WTC11 (cell line): Measurements from ENCODE around the gene SMO.

Experiments used
- ATF6 ChIP-seq: sonication (generic); formaldehyde crosslinking; IDR thresholded peaks from 2 replicates; pipeline ENCODE4 v1.8.1; 2023; ENCODE audit warnings: mild to moderate bottlenecking, missing genetic modification reagents
- CREM ChIP-seq: sonication (generic); formaldehyde crosslinking; IDR thresholded peaks from 2 replicates; pipeline ENCODE4 v1.8.1; 2022; ENCODE audit warnings: mild to moderate bottlenecking, missing genetic modification reagents, moderate library complexity
- CTCF ChIP-seq: fragments of 200-600 bp; IDR thresholded peaks from 2 replicates; pipeline ENCODE4 v1.8.0; 2022; ENCODE audit warnings: antibody characterized with exemption
- TP53 ChIP-seq: sonication (generic); formaldehyde crosslinking; IDR thresholded peaks from 2 replicates; pipeline ENCODE4 v1.8.1; 2023; ENCODE audit warnings: mild to moderate bottlenecking, missing genetic modification reagents
- USF2 ChIP-seq: sonication (generic); formaldehyde crosslinking; IDR thresholded peaks from 2 replicates; pipeline ENCODE4 v1.8.1; 2023; ENCODE audit warnings: mild to moderate bottlenecking, missing genetic modification reagents, moderate library complexity
- TF ChIP-seq, protein P1 (sequence below): sonication (generic); formaldehyde crosslinking; IDR thresholded peaks from 2 replicates; pipeline ENCODE4 v1.8.1; 2022; ENCODE audit warnings: low read depth, missing genetic modification reagents, borderline replicate concordance
- TF ChIP-seq, protein P2 (sequence below): sonication (generic); formaldehyde crosslinking; IDR thresholded peaks from 2 replicates; pipeline ENCODE4 v1.8.1; 2022; ENCODE audit warnings: missing genetic modification reagents, borderline replicate concordance

DNA sequence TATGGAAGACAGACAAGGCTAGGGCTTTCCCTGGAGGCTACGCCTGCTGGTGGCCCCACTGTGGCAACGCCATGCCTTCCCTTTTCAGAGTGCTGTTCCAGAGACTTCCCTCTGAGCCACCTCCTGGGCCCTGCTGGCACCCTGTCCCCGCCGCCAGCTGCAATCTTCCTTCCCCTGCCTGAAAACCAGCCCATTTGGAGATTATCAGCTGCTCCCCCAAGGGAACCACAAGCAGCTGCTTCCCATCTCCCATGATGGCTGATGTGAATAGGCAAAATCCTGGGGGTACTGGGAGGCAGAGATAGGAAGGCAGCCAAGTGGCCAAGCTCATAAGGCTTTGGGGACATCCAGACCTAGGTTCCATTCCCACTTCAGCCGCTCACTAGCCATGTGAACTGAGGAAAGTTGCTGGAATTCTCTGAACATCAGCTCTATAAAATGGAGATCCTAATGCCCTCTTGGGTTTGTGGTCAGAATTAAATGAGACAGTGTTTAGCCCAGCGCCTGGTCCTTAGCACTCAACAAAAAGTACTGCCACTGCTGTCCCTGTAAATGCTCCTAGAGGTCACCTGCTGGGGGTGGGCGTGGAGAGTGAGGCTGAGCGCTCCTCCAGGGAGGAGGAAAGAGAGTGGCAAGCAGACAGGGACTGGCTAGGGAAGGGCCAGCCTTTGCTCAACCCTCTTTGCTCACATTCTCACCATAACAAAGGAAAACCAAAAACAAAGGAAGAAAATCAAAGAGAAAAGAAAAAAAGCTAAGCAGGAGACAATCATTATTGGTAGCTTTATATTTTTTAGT, 38.0 kb upstream of the SMO start:
- TF ChIP-seq CTCF (no peak), USF2 (CRISPR knock-in tag) (no peak), CREM (CRISPR knock-in tag) (no peak), ATF6 (CRISPR knock-in tag) (no peak), TP53 (CRISPR knock-in tag) (no peak)
- TF ChIP-seq, protein P1, sequence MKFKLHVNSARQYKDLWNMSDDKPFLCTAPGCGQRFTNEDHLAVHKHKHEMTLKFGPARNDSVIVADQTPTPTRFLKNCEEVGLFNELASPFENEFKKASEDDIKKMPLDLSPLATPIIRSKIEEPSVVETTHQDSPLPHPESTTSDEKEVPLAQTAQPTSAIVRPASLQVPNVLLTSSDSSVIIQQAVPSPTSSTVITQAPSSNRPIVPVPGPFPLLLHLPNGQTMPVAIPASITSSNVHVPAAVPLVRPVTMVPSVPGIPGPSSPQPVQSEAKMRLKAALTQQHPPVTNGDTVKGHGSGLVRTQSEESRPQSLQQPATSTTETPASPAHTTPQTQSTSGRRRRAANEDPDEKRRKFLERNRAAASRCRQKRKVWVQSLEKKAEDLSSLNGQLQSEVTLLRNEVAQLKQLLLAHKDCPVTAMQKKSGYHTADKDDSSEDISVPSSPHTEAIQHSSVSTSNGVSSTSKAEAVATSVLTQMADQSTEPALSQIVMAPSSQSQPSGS (CRISPR knock-in tag) = no peak
- TF ChIP-seq, protein P2, sequence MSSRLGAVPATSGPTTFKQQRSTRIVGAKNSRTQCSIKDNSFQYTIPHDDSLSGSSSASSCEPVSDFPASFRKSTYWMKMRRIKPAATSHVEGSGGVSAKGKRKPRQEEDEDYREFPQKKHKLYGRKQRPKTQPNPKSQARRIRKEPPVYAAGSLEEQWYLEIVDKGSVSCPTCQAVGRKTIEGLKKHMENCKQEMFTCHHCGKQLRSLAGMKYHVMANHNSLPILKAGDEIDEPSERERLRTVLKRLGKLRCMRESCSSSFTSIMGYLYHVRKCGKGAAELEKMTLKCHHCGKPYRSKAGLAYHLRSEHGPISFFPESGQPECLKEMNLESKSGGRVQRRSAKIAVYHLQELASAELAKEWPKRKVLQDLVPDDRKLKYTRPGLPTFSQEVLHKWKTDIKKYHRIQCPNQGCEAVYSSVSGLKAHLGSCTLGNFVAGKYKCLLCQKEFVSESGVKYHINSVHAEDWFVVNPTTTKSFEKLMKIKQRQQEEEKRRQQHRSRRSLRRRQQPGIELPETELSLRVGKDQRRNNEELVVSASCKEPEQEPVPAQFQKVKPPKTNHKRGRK (CRISPR knock-in tag) = no peak
